ENCODE measurements around the gene APLN.

The APLN gene

DNA sequence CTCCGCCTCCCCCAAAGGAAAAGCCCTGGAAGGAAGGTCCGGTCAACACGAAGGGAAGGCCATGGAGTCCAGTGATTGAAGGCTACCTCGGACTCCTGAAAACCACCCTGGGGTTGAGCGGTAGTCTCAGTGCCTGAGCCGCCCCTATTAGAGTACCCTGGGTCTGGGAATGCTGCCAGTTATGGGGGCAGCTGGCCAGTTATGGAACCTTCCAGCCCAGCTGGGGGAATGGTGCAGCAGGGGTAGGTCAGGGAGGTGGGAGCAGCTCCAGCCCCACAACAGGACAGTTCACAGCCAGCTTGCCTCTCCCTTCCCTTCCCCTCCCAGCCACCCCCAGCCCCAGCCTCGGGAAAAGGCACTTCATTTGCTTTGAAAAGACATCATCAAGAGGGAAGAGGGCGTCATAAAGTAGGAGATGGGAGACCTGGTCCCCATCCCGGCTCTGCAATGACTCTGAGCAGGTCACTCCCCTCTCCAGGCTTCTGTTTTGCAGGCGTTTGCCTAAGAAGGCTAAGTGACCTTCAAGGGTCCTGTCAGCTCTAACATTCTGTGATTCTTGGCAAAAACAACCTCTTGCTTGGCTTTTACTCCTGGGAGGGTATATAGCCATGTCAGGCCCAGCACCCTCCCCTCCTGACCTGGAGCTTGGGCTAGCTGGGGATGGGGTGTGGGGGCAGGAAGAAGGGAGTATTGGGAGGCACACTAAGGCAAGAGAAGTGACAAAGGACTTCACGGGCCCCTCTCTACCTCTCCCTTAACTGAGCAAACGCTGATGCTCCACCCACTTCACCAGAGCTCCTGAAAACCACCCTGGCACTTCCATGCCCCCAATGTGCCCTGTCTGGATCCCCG lies 8.0 kb downstream of the APLN start:
- TF ChIP-seq, protein P1, sequence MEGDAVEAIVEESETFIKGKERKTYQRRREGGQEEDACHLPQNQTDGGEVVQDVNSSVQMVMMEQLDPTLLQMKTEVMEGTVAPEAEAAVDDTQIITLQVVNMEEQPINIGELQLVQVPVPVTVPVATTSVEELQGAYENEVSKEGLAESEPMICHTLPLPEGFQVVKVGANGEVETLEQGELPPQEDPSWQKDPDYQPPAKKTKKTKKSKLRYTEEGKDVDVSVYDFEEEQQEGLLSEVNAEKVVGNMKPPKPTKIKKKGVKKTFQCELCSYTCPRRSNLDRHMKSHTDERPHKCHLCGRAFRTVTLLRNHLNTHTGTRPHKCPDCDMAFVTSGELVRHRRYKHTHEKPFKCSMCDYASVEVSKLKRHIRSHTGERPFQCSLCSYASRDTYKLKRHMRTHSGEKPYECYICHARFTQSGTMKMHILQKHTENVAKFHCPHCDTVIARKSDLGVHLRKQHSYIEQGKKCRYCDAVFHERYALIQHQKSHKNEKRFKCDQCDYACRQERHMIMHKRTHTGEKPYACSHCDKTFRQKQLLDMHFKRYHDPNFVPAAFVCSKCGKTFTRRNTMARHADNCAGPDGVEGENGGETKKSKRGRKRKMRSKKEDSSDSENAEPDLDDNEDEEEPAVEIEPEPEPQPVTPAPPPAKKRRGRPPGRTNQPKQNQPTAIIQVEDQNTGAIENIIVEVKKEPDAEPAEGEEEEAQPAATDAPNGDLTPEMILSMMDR (IDR thresholded peaks at IDR 0.05; ENCODE audit: control insufficient read depth, extremely low read depth, insufficient read depth) = no peak
- DNase-seq (ENCODE audit: low read depth) = no peak
- no peak overlapping the region for H3K4me3 ChIP-seq (ENCODE audit: low read depth, low read length)

- H3K4me3 ChIP-seq (ENCODE audit: low read depth, low read length) = no peak overlapping the region
- no peak for DNase-seq (ENCODE audit: low read depth)
- TF ChIP-seq, protein P1 (IDR thresholded peaks at IDR 0.05; ENCODE audit: control insufficient read depth, extremely low read depth, insufficient read depth) = no peak
Measured at GRCh38 chrX:129642641-129643040, 12.1 kb downstream of the APLN start.

GRCh38 chrX:129641941-129642340 lies 12.8 kb downstream of the APLN start:
- no peak for DNase-seq (ENCODE audit: low read depth)
- TF ChIP-seq, protein P1 (IDR thresholded peaks at IDR 0.05; ENCODE audit: control insufficient read depth, extremely low read depth, insufficient read depth) = no peak

GRCh38 chrX:129641469-129641868 lies 13.3 kb downstream of the APLN start:
- no peak overlapping the region for H3K4me3 ChIP-seq (ENCODE audit: low read depth, low read length)
- TF ChIP-seq, protein P1 (IDR thresholded peaks at IDR 0.05; ENCODE audit: control insufficient read depth, extremely low read depth, insufficient read depth) = no peak
- no peak for DNase-seq (ENCODE audit: low read depth)

More at GRCh38 chrX:129641941-129642340, 12.8 kb downstream of the APLN start:
- H3K4me3 ChIP-seq (ENCODE audit: low read depth, low read length) = no peak overlapping the region

DNA sequence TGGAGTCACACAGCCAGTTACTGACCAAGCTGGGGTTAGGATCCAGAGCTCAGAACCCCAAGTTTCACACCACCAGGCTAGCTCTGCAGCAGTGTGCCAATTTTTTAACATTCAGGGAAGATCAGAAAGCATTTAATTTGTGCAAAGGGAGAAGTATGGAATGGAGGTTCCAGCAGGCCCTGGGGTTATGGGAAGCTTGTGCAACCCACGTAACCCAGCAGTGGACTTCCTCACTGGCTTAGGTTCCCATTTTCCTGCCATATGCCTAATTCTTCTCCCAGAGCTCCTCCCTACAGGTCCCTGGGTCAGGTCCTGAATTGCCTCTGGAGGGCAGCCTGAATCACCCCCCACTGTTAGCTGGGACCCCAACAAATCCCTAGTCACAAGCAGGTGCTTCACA lies 14.0 kb downstream of the APLN start:
- H3K4me3 ChIP-seq (ENCODE audit: low read depth, low read length) = no peak overlapping the region
- DNase-seq (ENCODE audit: low read depth) = no peak
- TF ChIP-seq, protein P1 (IDR thresholded peaks at IDR 0.05; ENCODE audit: control insufficient read depth, extremely low read depth, insufficient read depth) = no peak

DNA sequence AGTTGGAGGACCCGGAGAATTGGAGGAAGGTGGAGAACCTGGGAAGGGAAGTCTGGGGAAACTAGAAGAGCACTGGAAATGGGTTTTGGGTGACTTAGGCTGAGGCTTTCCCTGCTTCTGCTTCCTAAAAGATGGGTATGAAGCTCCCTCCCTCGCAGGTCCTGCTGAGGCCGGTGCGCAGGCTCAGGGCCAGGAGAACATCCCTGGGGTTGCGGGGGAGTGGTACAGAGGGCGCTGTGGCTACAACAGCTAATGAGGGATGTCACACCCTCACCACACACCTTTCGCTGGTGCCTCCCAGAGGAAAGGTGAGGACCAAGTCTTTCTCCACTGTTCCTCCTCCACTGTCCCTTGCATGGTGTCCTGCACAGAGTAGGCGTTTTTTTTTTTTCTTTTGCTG lies 15.8 kb downstream of the APLN start:
- no peak for DNase-seq (ENCODE audit: low read depth)
- H3K4me3 ChIP-seq (ENCODE audit: low read depth, low read length) = no peak overlapping the region
- TF ChIP-seq, protein P1 (IDR thresholded peaks at IDR 0.05; ENCODE audit: control insufficient read depth, extremely low read depth, insufficient read depth) = no peak

Data from LNCaP clone FGC (cell line).